Left hindlimb (tissue), 1 donor: ENCODE measurements around the gene AKR1D1.
"Not testable (repeated sequence)": the region's sequence is repeated elsewhere in the genome, so short reads cannot be mapped to it uniquely, and the experiment has no call there.

ENCODE experiments used
- DNase-seq: peaks from one replicate; pipeline ENCODE4 v3.0.0-alpha.2; 2018

The AKR1D1 gene

GRCh38 chr7:138074540-138074939, 1.7 kb upstream of the AKR1D1 start:
- DNase-seq = no peak

GRCh38 chr7:138075350-138075749, 909 bp upstream of the AKR1D1 start:
- no peak for DNase-seq

- DNase-seq = not testable (repeated sequence)
Observed at GRCh38 chr7:138075786-138076185, 473 bp upstream of the AKR1D1 start.

- DNase-seq = no peak
Observed at GRCh38 chr7:138077809-138078208, 1.6 kb downstream of the AKR1D1 start.

GRCh38 chr7:138079137-138079536, 2.9 kb downstream of the AKR1D1 start:
- no peak for DNase-seq

GRCh38 chr7:138081868-138082267, 5.6 kb downstream of the AKR1D1 start:
- DNase-seq = no peak

GRCh38 chr7:138083859-138084258, 7.6 kb downstream of the AKR1D1 start:
- no peak for DNase-seq

- no peak for DNase-seq
Observed at GRCh38 chr7:138086563-138087270, 10.5 kb downstream of the AKR1D1 start.

- DNase-seq = no peak
Observed at GRCh38 chr7:138089080-138089901, 13.0 kb downstream of the AKR1D1 start.

GRCh38 chr7:138091032-138091431, 14.8 kb downstream of the AKR1D1 start:
- DNase-seq = no peak

- not testable (repeated sequence) for DNase-seq
Observed at GRCh38 chr7:138091840-138092239, 15.6 kb downstream of the AKR1D1 start.

- DNase-seq = no peak
Observed at GRCh38 chr7:138092486-138093028, 16.3 kb downstream of the AKR1D1 start.

- no peak for DNase-seq
Observed at GRCh38 chr7:138095972-138096935, 20.0 kb downstream of the AKR1D1 start.

GRCh38 chr7:138097064-138097741, 20.9 kb downstream of the AKR1D1 start:
- no peak for DNase-seq

- no peak for DNase-seq
Observed at GRCh38 chr7:138099813-138100212, 23.6 kb downstream of the AKR1D1 start.

GRCh38 chr7:138105221-138105620, 29.0 kb downstream of the AKR1D1 start:
- DNase-seq = no peak

GRCh38 chr7:138115047-138115446, 38.8 kb downstream of the AKR1D1 start:
- DNase-seq = no peak

GRCh38 chr7:138116141-138116540, 39.9 kb downstream of the AKR1D1 start:
- no peak for DNase-seq

GRCh38 chr7:138116892-138117291, 40.6 kb downstream of the AKR1D1 start:
- DNase-seq = no peak

GRCh38 chr7:138120140-138120827, 44.0 kb downstream of the AKR1D1 start:
- DNase-seq = no peak

GRCh38 chr7:138122162-138122561, 45.9 kb downstream of the AKR1D1 start:
- DNase-seq = no peak

- no peak for DNase-seq
Observed at GRCh38 chr7:138125119-138125518, 48.9 kb downstream of the AKR1D1 start.
